ENCODE data around the gene SGF29.
A peak's percentile ranks its signal among the peaks of the same experiment; 100 is the strongest.
"Not testable (repeated sequence)": the region's sequence is repeated elsewhere in the genome, so short reads cannot be mapped to it uniquely, and the experiment has no call there.

The SGF29 gene

GRCh38 chr16:28612359-28613280 lies 58.9 kb downstream of the SGF29 start:
- not testable (repeated sequence) for DNase-seq (ENCODE audit: low spot score)

GRCh38 chr16:28613912-28614311 lies 60.2 kb downstream of the SGF29 start:
- not testable (repeated sequence) for DNase-seq (ENCODE audit: low spot score)

- not testable (repeated sequence) for DNase-seq (ENCODE audit: low spot score)
These were observed 60.8 kb downstream of the SGF29 start for GRCh38 chr16:28614561-28614960.

GRCh38 chr16:28615486-28616223 lies 61.9 kb downstream of the SGF29 start:
- DNase-seq (ENCODE audit: low spot score), result not testable (repeated sequence)

- not testable (repeated sequence) for DNase-seq (ENCODE audit: low spot score)
These were observed 62.5 kb downstream of the SGF29 start for GRCh38 chr16:28616224-28616577.

GRCh38 chr16:28616636-28617035 lies 62.9 kb downstream of the SGF29 start:
- DNase-seq (ENCODE audit: low spot score), result no peak

GRCh38 chr16:28617874-28618273 lies 64.2 kb downstream of the SGF29 start:
- no peak for DNase-seq (ENCODE audit: low spot score)

- DNase-seq (ENCODE audit: low spot score), result not testable (repeated sequence)
These were observed 66.6 kb downstream of the SGF29 start for GRCh38 chr16:28620316-28620715.

GRCh38 chr16:28621481-28622155 lies 67.9 kb downstream of the SGF29 start:
- DNase-seq (ENCODE audit: low spot score), result no peak

- not testable (repeated sequence) for DNase-seq (ENCODE audit: low spot score)
These were observed 68.9 kb downstream of the SGF29 start for GRCh38 chr16:28622532-28623171.

GRCh38 chr16:28623172-28623711 lies 69.5 kb downstream of the SGF29 start:
- DNase-seq (ENCODE audit: low spot score), result peak; percentile 39

- not testable (repeated sequence) for DNase-seq (ENCODE audit: low spot score)
These were observed 77.2 kb downstream of the SGF29 start for GRCh38 chr16:28630905-28631304.

- not testable (repeated sequence) for DNase-seq (ENCODE audit: low spot score)
These were observed 82.5 kb downstream of the SGF29 start for GRCh38 chr16:28636093-28636823.

- not testable (repeated sequence) for DNase-seq (ENCODE audit: low spot score)
These were observed 84.0 kb downstream of the SGF29 start, which contains the start of gene NPIPB8 for GRCh38 chr16:28637765-28638164. NPIPB8 (plus strand) TSS chr16:28638065; CDS start chr16:28638361, 296 bp downstream.

GRCh38 chr16:28638359-28638758 lies 84.6 kb downstream of the SGF29 start:
- DNase-seq (ENCODE audit: low spot score), result not testable (repeated sequence)

GRCh38 chr16:28639959-28640358 lies 86.2 kb downstream of the SGF29 start:
- DNase-seq (ENCODE audit: low spot score), result not testable (repeated sequence)
